Fibroblast of the aortic adventitia (primary cell): ENCODE measurements around the gene ANKHD1. TPM values are rescaled to one million over a fixed set of nuclear protein-coding genes. Genes with fewer than 3 reads are reported as not detected.

Experiments
- DNase-seq: peaks from one replicate; pipeline ENCODE4 v3.0.0-alpha.2; 2010; ENCODE audit warnings: low read depth
- H3K4me3 ChIP-seq: 2 replicates; pipeline ENCODE4 v1.5.1; 2011; ENCODE audit warnings: low read depth, mild to moderate bottlenecking, control low read depth, low read length, moderate library complexity
- CTCF ChIP-seq: IDR thresholded peaks from 2 replicates; pipeline ENCODE4 v1.5.1; 2011; ENCODE audit warnings: mild to moderate bottlenecking, low read length, control low read depth, inconsistent platforms; ENCODE audit not compliant: insufficient read depth
- total RNA-seq: library from RNA; depleted of rRNA; stranded (reverse); fragments of >200 nt; gene quantifications from 2 replicates; pipeline ENCODE4 v1.2.3, GENCODE V29; 2012; ENCODE audit warnings: low replicate concordance

Gene ANKHD1
- total RNA-seq, 1 donor: 71.1 TPM

GRCh38 chr5:140548791-140549190 lies 147.2 kb downstream of the ANKHD1 start:
- TF ChIP-seq CTCF: no peak
- DNase-seq: no peak
- H3K4me3 ChIP-seq: peak overlapping the region; percentile 65

DNA sequence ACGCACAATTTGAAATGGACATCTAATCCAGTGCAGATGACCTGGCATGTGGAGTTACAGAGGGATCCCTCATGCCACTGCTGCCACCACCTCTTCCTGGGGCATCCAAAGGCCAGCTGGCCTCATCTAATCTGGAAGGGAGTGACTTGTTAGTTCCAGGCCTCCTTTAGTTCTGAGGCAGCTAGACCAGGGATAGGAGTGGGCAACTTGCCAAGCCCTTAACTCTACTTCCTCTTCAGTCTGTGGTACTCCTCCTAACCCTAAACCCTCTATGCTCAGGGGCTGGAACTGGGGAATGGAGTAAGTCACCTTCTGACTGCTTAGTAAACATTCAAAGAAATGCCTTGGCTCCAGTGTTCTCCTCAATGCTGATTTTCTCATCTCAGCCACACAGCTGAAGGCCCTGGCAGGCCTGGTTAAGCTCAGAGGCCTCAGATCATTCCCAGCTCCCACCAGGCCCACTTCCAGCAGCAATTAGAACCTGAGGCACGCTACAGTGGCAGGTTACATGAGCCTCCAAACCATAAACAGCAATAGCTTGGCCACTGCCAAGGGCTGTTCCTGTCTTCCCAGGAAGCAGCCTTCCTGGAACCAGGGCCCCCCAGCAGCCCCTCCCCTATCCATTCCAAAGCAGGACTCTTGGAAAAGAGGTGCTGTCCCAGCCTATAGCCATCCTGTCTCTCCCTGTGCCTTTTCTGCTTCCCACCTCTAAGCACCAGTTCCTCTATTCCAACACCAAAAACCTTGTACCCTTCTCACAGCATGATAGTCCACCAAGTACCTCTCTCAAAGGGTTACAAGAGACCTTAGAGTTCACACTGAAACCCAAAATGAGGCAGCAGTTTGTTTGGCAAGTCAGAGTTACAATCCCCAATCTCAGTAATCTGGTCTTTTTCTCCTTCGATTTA lies 147.9 kb downstream of the ANKHD1 start:
- no peak for TF ChIP-seq CTCF
- DNase-seq: peak; percentile 73

DNA sequence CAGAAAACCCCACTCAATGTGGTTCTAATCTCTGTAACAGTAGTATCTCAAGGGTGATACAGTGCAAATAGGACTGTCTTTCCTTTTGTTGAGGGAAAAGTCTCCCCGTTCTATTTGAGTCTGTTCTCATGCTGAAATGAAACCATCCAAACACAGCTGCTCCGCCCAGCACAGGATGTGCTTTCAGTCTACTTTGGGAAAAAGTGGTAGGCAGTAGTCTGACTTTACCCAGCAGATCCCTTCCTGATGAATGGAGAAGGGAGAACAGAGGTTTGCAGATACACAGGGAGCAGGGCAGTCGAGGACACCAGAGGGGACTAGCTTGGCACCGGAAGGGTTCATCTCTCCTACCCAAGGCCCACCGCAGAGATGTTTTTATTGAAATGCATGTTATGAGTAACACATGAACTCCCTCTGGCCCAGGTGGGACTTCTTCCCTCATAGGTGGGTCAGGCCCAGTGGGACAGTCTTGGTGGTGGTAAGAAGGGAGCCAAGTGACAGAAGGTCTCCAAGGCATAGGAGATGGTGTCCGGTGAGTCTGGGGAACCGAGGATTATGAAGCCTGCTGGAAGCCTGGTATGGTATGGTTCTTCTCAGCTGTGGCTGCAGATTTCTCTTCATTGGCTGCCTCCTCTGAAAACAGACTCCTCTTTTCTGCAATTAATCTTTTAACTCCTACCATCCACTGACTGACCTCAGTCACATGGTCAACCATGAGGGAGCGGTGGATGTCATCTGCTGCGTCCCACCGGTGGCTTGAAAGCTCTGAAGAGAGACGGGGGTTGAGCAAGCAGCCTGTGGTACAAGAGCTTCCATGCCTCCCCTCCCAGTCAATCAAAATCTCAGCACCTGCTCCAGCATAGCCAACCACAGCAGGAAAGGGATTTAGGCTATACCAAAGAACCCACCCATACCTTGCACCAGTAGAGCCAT lies 148.8 kb downstream of the ANKHD1 start:
- TF ChIP-seq CTCF: no peak
- DNase-seq: no peak
- no peak overlapping the region for H3K4me3 ChIP-seq

More for the DNA sequence above, 147.9 kb downstream of the ANKHD1 start:
- H3K4me3 ChIP-seq: no peak overlapping the region

- no peak overlapping the region for H3K4me3 ChIP-seq
- no peak for DNase-seq
- no peak for TF ChIP-seq CTCF
These were observed 150.2 kb downstream of the ANKHD1 start for GRCh38 chr5:140551872-140552271.

DNA sequence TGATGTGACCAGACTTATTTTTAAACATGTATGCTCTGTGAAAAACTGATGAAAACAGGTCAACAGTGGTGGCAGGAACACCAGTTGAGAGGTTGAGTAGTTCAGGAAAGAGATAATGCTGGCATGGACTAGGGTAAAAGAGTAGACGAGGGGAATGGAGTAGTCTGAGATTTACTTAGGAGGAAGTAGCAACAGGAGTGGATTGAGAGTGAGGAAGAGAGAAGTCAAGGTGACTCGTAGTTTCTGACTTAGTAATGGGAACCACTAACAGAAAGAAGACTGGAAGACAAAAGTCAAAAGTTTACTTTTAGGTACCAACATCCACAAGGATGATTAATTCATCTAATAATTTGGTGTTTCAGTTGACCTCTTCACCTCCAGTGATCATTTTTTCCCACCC lies 152.0 kb downstream of the ANKHD1 start:
- H3K4me3 ChIP-seq: no peak overlapping the region
- TF ChIP-seq CTCF: no peak
- DNase-seq: no peak

DNA sequence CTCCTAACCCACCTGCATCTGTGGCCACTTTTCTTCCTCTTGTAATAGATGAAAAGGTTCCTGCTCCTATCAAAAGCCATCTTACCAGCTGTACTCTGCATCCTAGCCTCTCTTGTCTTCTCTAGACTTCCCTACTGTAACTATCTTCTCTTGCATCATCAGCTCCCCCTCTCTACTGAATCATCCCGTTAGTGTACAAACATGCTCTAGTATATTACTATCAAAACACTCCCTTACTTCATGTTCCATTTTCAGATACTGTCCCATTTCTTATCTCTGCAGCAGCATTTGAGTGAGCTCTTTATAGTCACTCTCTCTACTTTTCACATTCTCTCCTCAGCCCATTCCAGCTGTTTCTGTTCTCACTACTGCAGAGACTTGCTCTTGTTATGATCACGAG lies 152.8 kb downstream of the ANKHD1 start:
- no peak for TF ChIP-seq CTCF
- H3K4me3 ChIP-seq: no peak overlapping the region
- peak; percentile 58 for DNase-seq
